Breast epithelium (tissue), 4 donors: Measurements from ENCODE around the gene TPD52L2. TPM values are rescaled to one million over a fixed set of nuclear protein-coding genes. Genes with fewer than 3 reads are reported as not detected.

ENCODE experiments used
- DNase-seq, 2 donors: peaks; one replicate each; pipeline ENCODE4 v3.0.0-alpha.2; 2019; ENCODE audit warnings: low spot score in 2 of 2
- H3K27ac ChIP-seq, 2 donors: fragments of 200-600 bp; sonication (generic) in 1 of 2; one replicate each; pipeline ENCODE4 v1.5.1; 2016 to 2019; ENCODE audit warnings: mild to moderate bottlenecking in 1 of 2
- H3K27me3 ChIP-seq, 2 donors: fragments of 200-600 bp; sonication (generic) in 1 of 2; one replicate each; pipeline versions ENCODE4 v1.5.1 to v1.6.0; 2017 to 2019; ENCODE audit warnings: control low read depth in 1 of 2, mild to moderate bottlenecking in 1 of 2
- H3K36me3 ChIP-seq: fragments of 200-600 bp; one replicate; pipeline ENCODE4 v1.5.1; 2019
- H3K4me1 ChIP-seq, 2 donors: fragments of 200-600 bp; sonication (generic); one replicate each; pipeline ENCODE4 v1.5.1; 2016 to 2019; ENCODE audit warnings: control low read depth in 1 of 2
- H3K4me3 ChIP-seq, 3 donors: fragments of 200-600 bp; sonication (generic); 1 replicate in 2 of 3; 2 replicates in 1 of 3; pipeline ENCODE4 v1.5.1; 2016 to 2019; ENCODE audit warnings: mild to moderate bottlenecking in 3 of 3, moderate library complexity in 2 of 3
- H3K9me3 ChIP-seq, 2 donors: fragments of 200-600 bp; sonication (generic) in 1 of 2; one replicate each; pipeline ENCODE4 v1.5.1; 2016 to 2019; ENCODE audit warnings: control low read depth in 1 of 2
- CTCF ChIP-seq, 3 donors: fragments of 450-650 bp; IDR thresholded peaks; one replicate each; pipeline ENCODE4 v1.5.1; 2016 to 2017; ENCODE audit warnings: antibody characterized with exemption in 3 of 3, mild to moderate bottlenecking in 3 of 3, moderate library complexity in 3 of 3
- POLR2A ChIP-seq: fragments of 450-650 bp; IDR thresholded peaks from one replicate; pipeline ENCODE4 v1.6.1; 2016; ENCODE audit warnings: antibody characterized with exemption, mild to moderate bottlenecking, moderate library complexity
- POLR2AphosphoS5 ChIP-seq, 3 donors: sonication (generic); formaldehyde crosslinking; IDR thresholded peaks; one replicate each; pipeline ENCODE4 v1.6.1; 2017; ENCODE audit warnings: antibody characterized with exemption in 3 of 3
- intact Hi-C: fragments of 100-400 bp; cut with DNase I; formaldehyde crosslinking; loops from one replicate; pipeline ENCODE4 v1.15.1; 2023; ENCODE audit warnings: low total_unique reads
- total RNA-seq, 3 donors: library from RNA; depleted of rRNA; stranded (reverse); fragments of >200 nt; gene quantifications; one replicate each; pipeline ENCODE4 v1.1.0, GENCODE V29; 2016

The TPD52L2 gene
- total RNA-seq, 3 donors from 2014 or later: 75.1 to 146 (median 84.2) TPM

GRCh38 chr20:63890201-63890576, 25.1 kb downstream of the TPD52L2 start:
- no peak for DNase-seq
- TF ChIP-seq CTCF (IDR thresholded peaks at IDR 0.05) (no peak), POLR2AphosphoS5 (IDR thresholded peaks at IDR 0.05) (no peak), POLR2A (no peak)
- H3K27ac ChIP-seq: peak overlapping the region; percentile 87 to 91
- no peaks in the 10 kb centered on the region for H3K36me3 ChIP-seq
- H3K27me3 ChIP-seq: no peaks in the 10 kb centered on the region
- intact Hi-C loops: loop anchor here (10.0 kb wide), 1 partner anchor 85 kb away; the partner anchor contains the start of gene SAMD10
- no peaks in the 10 kb centered on the region for H3K9me3 ChIP-seq
- H3K4me3 ChIP-seq: no peak overlapping the region
- H3K4me1 ChIP-seq: peaks cover 4 to 13% of the 10 kb centered on the region in 2 donors

GRCh38 chr20:63890616-63891015, 25.5 kb downstream of the TPD52L2 start:
- no peaks in the 10 kb centered on the region for H3K27me3 ChIP-seq
- peaks cover 4 to 13% of the 10 kb centered on the region in 2 donors for H3K4me1 ChIP-seq
- no peaks in the 10 kb centered on the region for H3K36me3 ChIP-seq
- TF ChIP-seq POLR2AphosphoS5 (IDR thresholded peaks at IDR 0.05) (no peak), CTCF (IDR thresholded peaks at IDR 0.05) (no peak), POLR2A (no peak)
- no peak for DNase-seq
- no peak overlapping the region for H3K4me3 ChIP-seq
- no peak overlapping the region for H3K27ac ChIP-seq
- no peaks in the 10 kb centered on the region for H3K9me3 ChIP-seq
- intact Hi-C loops: loop anchor here (10.0 kb wide), 1 partner anchor 84 kb away; the partner anchor contains the start of gene SAMD10

GRCh38 chr20:63891061-63892002, 26.3 kb downstream of the TPD52L2 start:
- no peak for DNase-seq
- Histone ChIP-seq H3K9me3 (no peaks in the 10 kb centered on the region), H3K4me1 (peaks cover 4 to 15% of the 10 kb centered on the region in 2 donors), H3K27ac (no peak overlapping the region), H3K27me3 (no peaks in the 10 kb centered on the region), H3K36me3 (no peaks in the 10 kb centered on the region), H3K4me3 (no peak overlapping the region)
- no peak for TF ChIP-seq POLR2AphosphoS5 (IDR thresholded peaks at IDR 0.05)
- intact Hi-C loops: loop anchor here (10.0 kb wide), 1 partner anchor 83 kb away; the partner anchor contains the start of gene SAMD10

- no peak for DNase-seq
- H3K27ac ChIP-seq: no peak overlapping the region
- H3K27me3 ChIP-seq: no peaks in the 10 kb centered on the region
- no peak overlapping the region for H3K4me3 ChIP-seq
- H3K4me1 ChIP-seq: peaks cover 7 to 20% of the 10 kb centered on the region in 2 donors
- no peaks in the 10 kb centered on the region for H3K36me3 ChIP-seq
- intact Hi-C loops: loop anchor here (10.0 kb wide), 1 partner anchor 82 kb away; the partner anchor contains the start of gene SAMD10
- no peaks in the 10 kb centered on the region for H3K9me3 ChIP-seq
- TF ChIP-seq POLR2AphosphoS5 (IDR thresholded peaks at IDR 0.05): no peak
- no peak for TF ChIP-seq CTCF (IDR thresholded peaks at IDR 0.05)
- TF ChIP-seq POLR2A: no peak
Observed at GRCh38 chr20:63892402-63892801, 27.3 kb downstream of the TPD52L2 start.

- no peak for TF ChIP-seq CTCF (IDR thresholded peaks at IDR 0.05)
- H3K27ac ChIP-seq: peak overlapping the region; percentile 63 to 91
- H3K4me3 ChIP-seq: peak overlapping the region; percentile 65 to 85 (median 66)
- intact Hi-C loops: loop anchor here (10.0 kb wide), 1 partner anchor 81 kb away; the partner anchor contains the start of gene SAMD10
- DNase-seq: no peak
- H3K27me3 ChIP-seq: no peaks in the 10 kb centered on the region
- no peaks in the 10 kb centered on the region for H3K9me3 ChIP-seq
- peaks cover 7 to 20% of the 10 kb centered on the region in 2 donors for H3K4me1 ChIP-seq
- H3K36me3 ChIP-seq: no peaks in the 10 kb centered on the region
Observed at GRCh38 chr20:63893999-63894357, 28.9 kb downstream of the TPD52L2 start.
